GM12891 (cell line): ENCODE data around the gene TRRAP.

Source experiments
- POLR2A ChIP-seq: IDR thresholded peaks from 2 replicates; pipeline ENCODE4 v1.6.1; 2011; ENCODE audit warnings: low read depth, low read length, control low read depth
- POLR2AphosphoS5 ChIP-seq: IDR thresholded peaks from 2 replicates; pipeline ENCODE4 v1.6.1; 2011; ENCODE audit warnings: low read depth, low read length, control low read depth
- TAF1 ChIP-seq: IDR thresholded peaks from 2 replicates; pipeline ENCODE4 v1.6.1; 2011; ENCODE audit warnings: low read depth, low read length, control low read depth

DNA sequence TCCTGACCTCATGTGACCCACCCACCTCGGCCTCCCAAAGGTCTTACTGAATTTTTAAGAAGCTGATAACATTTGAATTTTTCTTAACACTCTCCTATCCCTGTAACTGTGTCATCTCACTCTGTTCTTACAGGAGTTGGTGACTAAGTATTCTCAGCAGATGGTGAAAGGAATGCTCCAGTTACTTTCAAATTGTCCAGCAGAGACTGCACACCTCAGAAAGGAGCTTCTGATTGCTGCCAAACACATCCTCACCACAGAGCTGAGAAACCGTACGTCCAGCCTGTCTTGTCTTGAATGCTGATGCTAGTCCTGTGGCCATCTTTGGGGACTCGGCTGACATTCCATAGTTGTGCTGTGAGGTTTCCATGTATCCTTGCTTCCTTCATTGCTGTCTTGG, 24.9 kb downstream of the TRRAP start:
- TF ChIP-seq POLR2A (no peak), TAF1 (no peak), POLR2AphosphoS5 (no peak)
